ENCODE measurements around the gene SFT2D1.
A peak's percentile ranks its signal among the peaks of the same experiment; 100 is the strongest.

The SFT2D1 gene

DNA sequence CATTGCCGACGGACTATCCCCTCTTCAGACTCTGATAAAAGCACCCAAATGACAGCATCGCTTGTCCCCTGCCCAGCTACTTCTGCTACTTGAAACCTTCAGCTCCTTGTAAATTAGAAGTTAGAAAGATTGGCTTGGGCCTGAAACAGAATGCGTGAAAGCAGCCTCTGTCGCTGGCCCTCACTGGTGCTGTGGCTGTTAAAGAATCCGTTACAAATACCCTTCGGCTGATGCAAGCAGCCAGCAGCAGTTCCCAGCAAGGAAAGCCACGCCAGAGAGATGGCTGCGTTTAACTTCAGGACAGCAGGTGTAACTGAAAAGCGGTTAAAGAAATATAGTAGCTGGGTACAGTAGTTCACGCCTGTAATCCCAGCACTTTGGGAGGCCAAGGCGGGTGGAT is 31.7 kb downstream of the SFT2D1 start:
- TF ChIP-seq EZH2 (optimal IDR thresholded peaks at IDR 0.05; ENCODE audit: low read depth, low read length) (no peak), EZH2phosphoT487 (IDR thresholded peaks at IDR 0.05; ENCODE audit: low read length) (no peak)
- TF ChIP-seq, protein P1, sequence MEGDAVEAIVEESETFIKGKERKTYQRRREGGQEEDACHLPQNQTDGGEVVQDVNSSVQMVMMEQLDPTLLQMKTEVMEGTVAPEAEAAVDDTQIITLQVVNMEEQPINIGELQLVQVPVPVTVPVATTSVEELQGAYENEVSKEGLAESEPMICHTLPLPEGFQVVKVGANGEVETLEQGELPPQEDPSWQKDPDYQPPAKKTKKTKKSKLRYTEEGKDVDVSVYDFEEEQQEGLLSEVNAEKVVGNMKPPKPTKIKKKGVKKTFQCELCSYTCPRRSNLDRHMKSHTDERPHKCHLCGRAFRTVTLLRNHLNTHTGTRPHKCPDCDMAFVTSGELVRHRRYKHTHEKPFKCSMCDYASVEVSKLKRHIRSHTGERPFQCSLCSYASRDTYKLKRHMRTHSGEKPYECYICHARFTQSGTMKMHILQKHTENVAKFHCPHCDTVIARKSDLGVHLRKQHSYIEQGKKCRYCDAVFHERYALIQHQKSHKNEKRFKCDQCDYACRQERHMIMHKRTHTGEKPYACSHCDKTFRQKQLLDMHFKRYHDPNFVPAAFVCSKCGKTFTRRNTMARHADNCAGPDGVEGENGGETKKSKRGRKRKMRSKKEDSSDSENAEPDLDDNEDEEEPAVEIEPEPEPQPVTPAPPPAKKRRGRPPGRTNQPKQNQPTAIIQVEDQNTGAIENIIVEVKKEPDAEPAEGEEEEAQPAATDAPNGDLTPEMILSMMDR (IDR thresholded peaks at IDR 0.05; ENCODE audit: low read length) = no peak
- Histone ChIP-seq H3K27me3 (replicated peaks; ENCODE audit: insufficient read depth, low read length) (no peaks in the 10 kb centered on the region), H2AFZ (ENCODE audit: low read length) (no peak overlapping the region)

DNA sequence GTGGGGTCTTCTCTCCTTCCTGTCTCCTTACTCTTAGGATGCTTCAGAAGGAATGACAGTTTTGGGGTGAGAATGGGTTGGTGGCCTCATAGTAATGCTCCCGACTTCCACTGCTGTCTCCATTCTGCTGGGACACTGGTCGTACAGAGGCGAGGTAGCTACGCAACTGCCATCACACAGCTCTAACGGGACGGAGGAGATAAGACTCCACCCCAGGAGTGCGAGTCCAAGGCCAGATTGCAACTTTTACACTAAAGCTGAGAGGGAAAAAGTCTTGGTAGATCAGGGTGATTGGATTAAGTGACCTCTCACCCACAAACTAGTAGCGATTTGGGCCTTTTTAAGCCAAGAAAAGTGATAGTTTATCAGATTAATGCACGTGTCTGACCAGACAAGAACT is 32.4 kb downstream of the SFT2D1 start:
- Histone ChIP-seq H4K20me1 (ENCODE audit: insufficient read depth, low read length) (no peaks in the 10 kb centered on the region), H3K4me3 (ENCODE audit: low read length) (no peak overlapping the region), H3K4me1 (ENCODE audit: low read length) (no peaks in the 10 kb centered on the region), H3F3A (ENCODE audit: insufficient read depth, low read length) (no peaks in the 10 kb centered on the region), H2AFZ (ENCODE audit: low read length) (no peak overlapping the region), H3K9me3 (replicated peaks; ENCODE audit: insufficient read depth, low read length) (no peaks in the 10 kb centered on the region), H3K79me2 (ENCODE audit: low read length) (no peaks in the 10 kb centered on the region), H3K4me2 (ENCODE audit: low read depth, low read length) (no peak overlapping the region), H3K27me3 (replicated peaks; ENCODE audit: insufficient read depth, low read length) (no peaks in the 10 kb centered on the region), H3K27ac (ENCODE audit: low read length) (no peak overlapping the region), H3K9ac (ENCODE audit: low read length) (no peak overlapping the region), H3K9me2 (replicated peaks; ENCODE audit: insufficient read depth, low read length) (no peaks in the 10 kb centered on the region), H3K36me3 (replicated peaks; ENCODE audit: insufficient read depth, low read length) (no peaks in the 10 kb centered on the region)
- DNase-seq = no peak
- TF ChIP-seq, protein P1 (IDR thresholded peaks at IDR 0.05; ENCODE audit: low read length) = no peak
- TF ChIP-seq EZH2phosphoT487 (IDR thresholded peaks at IDR 0.05; ENCODE audit: low read length) = no peak
- no peak for TF ChIP-seq EZH2 (optimal IDR thresholded peaks at IDR 0.05; ENCODE audit: low read depth, low read length)

More for the DNA sequence above, 31.7 kb downstream of the SFT2D1 start:
- DNase-seq = no peak
- Histone ChIP-seq H3K9me2 (replicated peaks; ENCODE audit: insufficient read depth, low read length) (no peaks in the 10 kb centered on the region), H3K9ac (ENCODE audit: low read length) (no peak overlapping the region), H3F3A (ENCODE audit: insufficient read depth, low read length) (no peaks in the 10 kb centered on the region), H3K36me3 (replicated peaks; ENCODE audit: insufficient read depth, low read length) (no peaks in the 10 kb centered on the region), H3K4me3 (ENCODE audit: low read length) (no peak overlapping the region), H3K4me2 (ENCODE audit: low read depth, low read length) (no peak overlapping the region), H3K79me2 (ENCODE audit: low read length) (no peaks in the 10 kb centered on the region), H3K4me1 (ENCODE audit: low read length) (no peaks in the 10 kb centered on the region), H4K20me1 (ENCODE audit: insufficient read depth, low read length) (no peaks in the 10 kb centered on the region), H3K9me3 (replicated peaks; ENCODE audit: insufficient read depth, low read length) (no peaks in the 10 kb centered on the region), H3K27ac (ENCODE audit: low read length) (no peak overlapping the region)

DNA sequence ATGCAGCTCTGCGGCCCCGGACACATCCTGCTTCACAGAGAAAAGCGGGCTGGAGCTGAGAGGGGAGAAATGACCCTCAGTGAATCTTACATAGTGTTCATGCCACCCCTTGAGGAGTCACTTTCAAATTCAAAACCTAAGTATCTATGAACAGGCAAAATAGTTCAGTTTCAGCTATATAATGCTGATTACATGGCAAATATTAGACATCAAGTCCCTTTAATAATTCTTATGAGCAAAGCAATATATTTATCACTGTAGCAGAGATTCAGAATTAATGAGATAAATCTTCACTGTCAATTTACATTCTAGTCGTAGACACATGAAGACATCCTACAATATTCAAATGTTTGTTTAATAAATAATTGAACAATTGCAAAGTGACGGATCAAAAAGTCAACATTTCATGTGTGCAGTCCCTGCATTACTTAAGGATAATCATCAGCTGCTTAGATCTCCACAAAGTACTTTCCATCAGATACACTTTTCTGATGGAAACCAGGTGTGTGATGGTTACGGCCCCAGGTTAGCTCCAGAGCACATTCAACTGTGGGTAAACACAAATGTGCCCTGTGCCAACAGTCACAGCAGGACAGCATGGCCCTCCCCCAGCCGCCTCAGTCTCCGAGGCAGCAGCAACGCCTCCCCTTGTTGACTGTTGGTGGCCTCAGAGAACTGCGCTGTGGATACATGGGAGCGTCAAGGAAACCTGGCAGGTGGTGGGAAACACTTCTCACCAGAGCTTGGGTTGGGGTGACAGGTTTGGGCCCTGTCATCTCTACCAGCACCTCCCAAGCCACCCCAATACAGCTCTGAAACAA is 33.4 kb downstream of the SFT2D1 start:
- H3K9ac ChIP-seq (ENCODE audit: low read length) = peak overlapping the region; percentile 41; the same call in 1 of the 2 replicates

More for the DNA sequence above, 33.4 kb downstream of the SFT2D1 start:
- H3K79me2 ChIP-seq (ENCODE audit: low read length) = no peaks in the 10 kb centered on the region
- no peaks in the 10 kb centered on the region for H3K36me3 ChIP-seq (replicated peaks; ENCODE audit: insufficient read depth, low read length)
- H3K27me3 ChIP-seq (replicated peaks; ENCODE audit: insufficient read depth, low read length) = no peaks in the 10 kb centered on the region
- H2AFZ ChIP-seq (ENCODE audit: low read length) = peak overlapping the region; percentile 50
- DNase-seq = no peak
- H3K9me3 ChIP-seq (replicated peaks; ENCODE audit: insufficient read depth, low read length) = no peaks in the 10 kb centered on the region
- no peaks in the 10 kb centered on the region for H4K20me1 ChIP-seq (ENCODE audit: insufficient read depth, low read length)
- no peaks in the 10 kb centered on the region for H3K9me2 ChIP-seq (replicated peaks; ENCODE audit: insufficient read depth, low read length)
- no peaks in the 10 kb centered on the region for H3F3A ChIP-seq (ENCODE audit: insufficient read depth, low read length)
- no peak overlapping the region for H3K27ac ChIP-seq (ENCODE audit: low read length)
- peak overlapping the region; percentile 70 for H3K4me2 ChIP-seq (ENCODE audit: low read depth, low read length)
- TF ChIP-seq, protein P1 (IDR thresholded peaks at IDR 0.05; ENCODE audit: low read length) = no peak
- TF ChIP-seq EZH2phosphoT487 (IDR thresholded peaks at IDR 0.05; ENCODE audit: low read length) = no peak
- no peak for TF ChIP-seq EZH2 (optimal IDR thresholded peaks at IDR 0.05; ENCODE audit: low read depth, low read length)
- no peaks in the 10 kb centered on the region for H3K4me1 ChIP-seq (ENCODE audit: low read length)
- peak overlapping the region; percentile 62 for H3K4me3 ChIP-seq (ENCODE audit: low read length)
